ENCODE results near the gene MTX3.

The MTX3 gene

DNA sequence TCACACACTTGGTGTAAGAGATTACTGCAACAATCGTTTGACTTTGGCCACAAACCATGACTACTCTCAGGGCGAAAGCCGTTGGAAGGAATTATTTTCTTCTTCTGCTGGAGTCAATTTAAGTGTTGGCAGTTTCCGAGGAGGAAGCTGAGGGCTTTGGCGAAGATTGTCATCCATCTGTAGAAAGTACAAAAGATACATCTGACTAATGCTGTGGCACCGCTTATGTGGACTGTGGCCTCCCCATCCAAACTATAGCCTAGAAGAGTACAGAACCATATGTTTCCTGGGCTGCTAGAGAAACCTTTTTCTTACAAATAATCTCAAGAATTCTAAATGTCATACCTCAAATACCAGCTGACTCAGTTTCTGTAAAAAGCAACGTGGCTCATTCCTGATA, 7.4 kb downstream of the MTX3 start:
- CTCF ChIA-PET = no interaction called here
- H3K4me3 ChIP-seq (ENCODE audit: low read depth, low read length) = no peak overlapping the region
- no peaks in the 10 kb centered on the region for H3K9me3 ChIP-seq (ENCODE audit: control insufficient read depth, insufficient read depth, low read depth, low read length)
- POLR2A ChIA-PET = no interaction called here
- TF ChIP-seq, protein P1, sequence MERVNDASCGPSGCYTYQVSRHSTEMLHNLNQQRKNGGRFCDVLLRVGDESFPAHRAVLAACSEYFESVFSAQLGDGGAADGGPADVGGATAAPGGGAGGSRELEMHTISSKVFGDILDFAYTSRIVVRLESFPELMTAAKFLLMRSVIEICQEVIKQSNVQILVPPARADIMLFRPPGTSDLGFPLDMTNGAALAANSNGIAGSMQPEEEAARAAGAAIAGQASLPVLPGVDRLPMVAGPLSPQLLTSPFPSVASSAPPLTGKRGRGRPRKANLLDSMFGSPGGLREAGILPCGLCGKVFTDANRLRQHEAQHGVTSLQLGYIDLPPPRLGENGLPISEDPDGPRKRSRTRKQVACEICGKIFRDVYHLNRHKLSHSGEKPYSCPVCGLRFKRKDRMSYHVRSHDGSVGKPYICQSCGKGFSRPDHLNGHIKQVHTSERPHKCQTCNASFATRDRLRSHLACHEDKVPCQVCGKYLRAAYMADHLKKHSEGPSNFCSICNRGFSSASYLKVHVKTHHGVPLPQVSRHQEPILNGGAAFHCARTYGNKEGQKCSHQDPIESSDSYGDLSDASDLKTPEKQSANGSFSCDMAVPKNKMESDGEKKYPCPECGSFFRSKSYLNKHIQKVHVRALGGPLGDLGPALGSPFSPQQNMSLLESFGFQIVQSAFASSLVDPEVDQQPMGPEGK (tag by site-specific recombination; IDR thresholded peaks at IDR 0.05) = no peak
- TF ChIP-seq TRIM28 (IDR thresholded peaks at IDR 0.05; ENCODE audit: borderline replicate concordance, low read length) = no peak
- TF ChIP-seq KLF7 (tag by site-specific recombination; IDR thresholded peaks at IDR 0.05; ENCODE audit: borderline replicate concordance) = no peak
- no peak for TF ChIP-seq GLI4 (tag by site-specific recombination; IDR thresholded peaks at IDR 0.05)
- no peak for TF ChIP-seq ZNF514 (tag by site-specific recombination; IDR thresholded peaks at IDR 0.05)
- TF ChIP-seq ZNF37A (tag by site-specific recombination; IDR thresholded peaks at IDR 0.05) = no peak
- TF ChIP-seq ZNF394 (tag by site-specific recombination; IDR thresholded peaks at IDR 0.05; ENCODE audit: borderline replicate concordance) = no peak
- no peak for TF ChIP-seq ZNF768 (tag by site-specific recombination; IDR thresholded peaks at IDR 0.05)
- no peak overlapping the region for H3K27ac ChIP-seq (ENCODE audit: extremely low read depth, low read depth, low read length)
- peaks cover 57 to 89% of the 10 kb centered on the region in 2 experiments for H3K36me3 ChIP-seq (ENCODE audit: control insufficient read depth in 2 of 2, insufficient read depth in 1 of 2, low read length in 2 of 2)
- no peaks in the 10 kb centered on the region for H3K4me1 ChIP-seq (ENCODE audit: control insufficient read depth, insufficient read depth, low read length)

DNA sequence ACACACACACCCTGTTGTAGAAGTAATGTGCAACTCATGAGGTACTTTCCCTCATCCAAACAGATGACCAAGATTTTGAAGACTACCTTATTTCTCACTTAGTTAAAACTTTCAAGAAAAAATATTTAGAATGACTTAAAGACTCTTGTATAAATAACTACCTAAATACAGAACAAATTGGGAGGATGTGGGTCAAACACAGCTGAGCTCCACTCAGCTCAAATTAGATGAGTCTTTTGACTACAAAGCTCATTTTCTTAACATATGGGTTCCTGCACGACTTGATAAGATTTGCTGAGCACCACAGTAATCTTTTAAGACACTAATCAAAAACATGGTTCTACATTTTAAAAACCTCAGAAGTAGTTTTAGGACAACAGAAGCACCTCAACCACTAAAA, 8.9 kb downstream of the MTX3 start:
- no peak for TF ChIP-seq OSR2 (tag by site-specific recombination; IDR thresholded peaks at IDR 0.05)
- TF ChIP-seq ZNF629 (tag by site-specific recombination; IDR thresholded peaks at IDR 0.05) = no peak
- TF ChIP-seq, protein P2, sequence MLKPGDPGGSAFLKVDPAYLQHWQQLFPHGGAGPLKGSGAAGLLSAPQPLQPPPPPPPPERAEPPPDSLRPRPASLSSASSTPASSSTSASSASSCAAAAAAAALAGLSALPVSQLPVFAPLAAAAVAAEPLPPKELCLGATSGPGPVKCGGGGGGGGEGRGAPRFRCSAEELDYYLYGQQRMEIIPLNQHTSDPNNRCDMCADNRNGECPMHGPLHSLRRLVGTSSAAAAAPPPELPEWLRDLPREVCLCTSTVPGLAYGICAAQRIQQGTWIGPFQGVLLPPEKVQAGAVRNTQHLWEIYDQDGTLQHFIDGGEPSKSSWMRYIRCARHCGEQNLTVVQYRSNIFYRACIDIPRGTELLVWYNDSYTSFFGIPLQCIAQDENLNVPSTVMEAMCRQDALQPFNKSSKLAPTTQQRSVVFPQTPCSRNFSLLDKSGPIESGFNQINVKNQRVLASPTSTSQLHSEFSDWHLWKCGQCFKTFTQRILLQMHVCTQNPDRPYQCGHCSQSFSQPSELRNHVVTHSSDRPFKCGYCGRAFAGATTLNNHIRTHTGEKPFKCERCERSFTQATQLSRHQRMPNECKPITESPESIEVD (tag by site-specific recombination; IDR thresholded peaks at IDR 0.05) = no peak
- TF ChIP-seq, protein P3, sequence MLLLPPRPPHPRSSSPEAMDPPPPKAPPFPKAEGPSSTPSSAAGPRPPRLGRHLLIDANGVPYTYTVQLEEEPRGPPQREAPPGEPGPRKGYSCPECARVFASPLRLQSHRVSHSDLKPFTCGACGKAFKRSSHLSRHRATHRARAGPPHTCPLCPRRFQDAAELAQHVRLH (tag by site-specific recombination; IDR thresholded peaks at IDR 0.05) = no peak
- no peak for TF ChIP-seq ZNF155 (tag by site-specific recombination; IDR thresholded peaks at IDR 0.05)

DNA sequence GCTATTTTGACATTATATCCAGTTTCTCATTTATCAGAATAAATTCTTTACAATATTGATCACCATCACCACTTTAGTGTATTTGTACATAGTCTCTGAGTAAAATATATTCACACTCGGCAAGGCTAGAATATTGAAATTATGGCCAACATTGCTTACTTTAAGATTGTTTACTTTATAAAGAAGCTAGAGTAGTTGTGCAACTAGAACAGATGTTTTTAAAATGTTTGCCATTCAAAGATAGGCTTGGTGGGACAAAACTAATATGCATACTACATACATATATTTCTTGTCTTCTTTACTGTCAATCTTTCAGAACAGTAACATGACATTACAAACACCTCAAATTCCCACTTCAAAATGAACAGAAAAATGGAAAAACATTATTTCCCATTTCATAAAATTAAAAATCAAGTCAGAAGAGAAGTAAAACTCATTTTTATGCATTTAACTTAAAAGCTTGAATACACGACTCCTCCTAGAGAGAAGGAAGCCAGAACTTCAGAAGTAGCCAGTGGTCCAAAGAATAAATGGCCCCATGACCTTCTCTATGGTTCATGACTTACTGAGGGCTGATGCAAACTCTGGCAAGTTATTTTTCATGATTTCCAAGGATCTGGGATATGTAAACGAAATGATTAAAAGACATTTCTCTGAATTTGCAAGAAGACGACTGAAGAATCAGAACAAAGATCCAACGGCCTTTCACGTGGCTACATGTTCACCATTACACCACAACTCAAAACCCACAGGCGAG, 14.1 kb downstream of the MTX3 start:
- CTCF ChIA-PET = interaction anchor here (0.9 kb wide), 1 partner anchor 106 kb away, joined by 3 read pairs; no protein-coding TSS in a partner anchor
- POLR2A ChIA-PET = no interaction called here
- no peaks in the 10 kb centered on the region for H3K4me1 ChIP-seq (ENCODE audit: control insufficient read depth, insufficient read depth, low read length)
- peaks cover 19 to 52% of the 10 kb centered on the region in 2 experiments for H3K36me3 ChIP-seq (ENCODE audit: control insufficient read depth in 2 of 2, insufficient read depth in 1 of 2, low read length in 2 of 2)
- no peak overlapping the region for H3K27ac ChIP-seq (ENCODE audit: extremely low read depth, low read depth, low read length)
- H3K4me3 ChIP-seq (ENCODE audit: low read depth, low read length) = no peak overlapping the region
- no peaks in the 10 kb centered on the region for H3K9me3 ChIP-seq (ENCODE audit: control insufficient read depth, insufficient read depth, low read depth, low read length)
- no peak for TF ChIP-seq ZNF560 (tag by site-specific recombination; IDR thresholded peaks at IDR 0.05; ENCODE audit: borderline replicate concordance)
- no peak for TF ChIP-seq ZNF37A (tag by site-specific recombination; IDR thresholded peaks at IDR 0.05)
- no peak for TF ChIP-seq GLIS1 (tag by site-specific recombination; IDR thresholded peaks at IDR 0.05)
- no peak for TF ChIP-seq PRDM1 (tag by site-specific recombination; IDR thresholded peaks at IDR 0.05)
- no peak for TF ChIP-seq ZBTB7A (tag by site-specific recombination; IDR thresholded peaks at IDR 0.05; ENCODE audit: low read depth)
- no peak for TF ChIP-seq ZNF791 (tag by site-specific recombination; IDR thresholded peaks at IDR 0.05)
- no peak for TF ChIP-seq SP2 (tag by site-specific recombination; IDR thresholded peaks at IDR 0.05)
- TF ChIP-seq SP3 (tag by site-specific recombination; IDR thresholded peaks at IDR 0.05) = no peak
- TF ChIP-seq, protein P2 (tag by site-specific recombination; IDR thresholded peaks at IDR 0.05) = no peak
- TF ChIP-seq, protein P4, sequence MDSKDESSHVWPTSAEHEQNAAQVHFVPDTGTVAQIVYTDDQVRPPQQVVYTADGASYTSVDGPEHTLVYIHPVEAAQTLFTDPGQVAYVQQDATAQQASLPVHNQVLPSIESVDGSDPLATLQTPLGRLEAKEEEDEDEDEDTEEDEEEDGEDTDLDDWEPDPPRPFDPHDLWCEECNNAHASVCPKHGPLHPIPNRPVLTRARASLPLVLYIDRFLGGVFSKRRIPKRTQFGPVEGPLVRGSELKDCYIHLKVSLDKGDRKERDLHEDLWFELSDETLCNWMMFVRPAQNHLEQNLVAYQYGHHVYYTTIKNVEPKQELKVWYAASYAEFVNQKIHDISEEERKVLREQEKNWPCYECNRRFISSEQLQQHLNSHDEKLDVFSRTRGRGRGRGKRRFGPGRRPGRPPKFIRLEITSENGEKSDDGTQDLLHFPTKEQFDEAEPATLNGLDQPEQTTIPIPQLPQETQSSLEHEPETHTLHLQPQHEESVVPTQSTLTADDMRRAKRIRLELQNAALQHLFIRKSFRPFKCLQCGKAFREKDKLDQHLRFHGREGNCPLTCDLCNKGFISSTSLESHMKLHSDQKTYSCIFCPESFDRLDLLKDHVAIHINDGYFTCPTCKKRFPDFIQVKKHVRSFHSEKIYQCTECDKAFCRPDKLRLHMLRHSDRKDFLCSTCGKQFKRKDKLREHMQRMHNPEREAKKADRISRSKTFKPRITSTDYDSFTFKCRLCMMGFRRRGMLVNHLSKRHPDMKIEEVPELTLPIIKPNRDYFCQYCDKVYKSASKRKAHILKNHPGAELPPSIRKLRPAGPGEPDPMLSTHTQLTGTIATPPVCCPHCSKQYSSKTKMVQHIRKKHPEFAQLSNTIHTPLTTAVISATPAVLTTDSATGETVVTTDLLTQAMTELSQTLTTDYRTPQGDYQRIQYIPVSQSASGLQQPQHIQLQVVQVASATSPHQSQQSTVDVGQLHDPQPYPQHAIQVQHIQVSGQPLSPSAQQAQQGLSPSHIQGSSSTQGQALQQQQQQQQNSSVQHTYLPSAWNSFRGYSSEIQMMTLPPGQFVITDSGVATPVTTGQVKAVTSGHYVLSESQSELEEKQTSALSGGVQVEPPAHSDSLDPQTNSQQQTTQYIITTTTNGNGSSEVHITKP (tag by site-specific recombination; IDR thresholded peaks at IDR 0.05) = no peak
- TF ChIP-seq ZNF426 (tag by site-specific recombination; IDR thresholded peaks at IDR 0.05) = no peak

More for the DNA sequence above, 8.9 kb downstream of the MTX3 start:
- Histone ChIP-seq H3K4me1 (ENCODE audit: control insufficient read depth, insufficient read depth, low read length) (no peaks in the 10 kb centered on the region), H3K9me3 (ENCODE audit: control insufficient read depth, insufficient read depth, low read depth, low read length) (no peaks in the 10 kb centered on the region), H3K27ac (ENCODE audit: extremely low read depth, low read depth, low read length) (no peak overlapping the region), H3K36me3 (ENCODE audit: control insufficient read depth in 2 of 2, insufficient read depth in 1 of 2, low read length in 2 of 2) (peaks cover 51 to 91% of the 10 kb centered on the region in 2 experiments), H3K4me3 (ENCODE audit: low read depth, low read length) (no peak overlapping the region)
- POLR2A ChIA-PET = no interaction called here
- CTCF ChIA-PET = no interaction called here
